Tibial nerve (tissue), 4 donors: ENCODE data around the gene NR2F1. TPM values are rescaled to one million over a fixed set of nuclear protein-coding genes. Genes with fewer than 3 reads are reported as not detected.

Experiments used
- DNase-seq, 2 donors: peaks; one replicate each; pipeline ENCODE4 v3.0.0-alpha.2; 2019; ENCODE audit warnings: low spot score in 2 of 2
- H3K27ac ChIP-seq, 4 donors: fragments of 200-600 bp; sonication (generic) in 3 of 4; one replicate each; pipeline ENCODE4 v1.5.1; 2017 to 2019; ENCODE audit warnings: mild to moderate bottlenecking in 1 of 4
- H3K27me3 ChIP-seq, 2 donors: fragments of 200-600 bp; sonication (generic) in 1 of 2; one replicate each; pipeline versions ENCODE4 v1.5.1 to v1.6.0; 2017 to 2019
- H3K36me3 ChIP-seq, 3 donors: fragments of 200-600 bp; sonication (generic); one replicate each; pipeline ENCODE4 v1.5.1; 2018 to 2019
- H3K4me1 ChIP-seq, 4 donors: fragments of 200-600 bp; sonication (generic) in 3 of 4; one replicate each; pipeline ENCODE4 v1.5.1; 2017 to 2019
- H3K4me3 ChIP-seq, 4 donors: fragments of 200-600 bp; sonication (generic) in 3 of 4; one replicate each; pipeline ENCODE4 v1.5.1; 2017 to 2019; ENCODE audit warnings: mild to moderate bottlenecking in 1 of 4, moderate library complexity in 1 of 4
- H3K9me3 ChIP-seq, 4 donors: fragments of 200-600 bp; sonication (generic) in 3 of 4; one replicate each; pipeline ENCODE4 v1.5.1; 2017 to 2019
- EP300 ChIP-seq, 2 donors: sonication (generic); formaldehyde crosslinking; IDR thresholded peaks; one replicate each; pipeline ENCODE4 v1.6.1; 2017; ENCODE audit warnings: antibody characterized with exemption in 2 of 2, mild to moderate bottlenecking in 1 of 2
- POLR2A ChIP-seq, 2 donors: fragments of 450-650 bp; IDR thresholded peaks; one replicate each; pipeline ENCODE4 v1.6.1; 2017; ENCODE audit warnings: antibody characterized with exemption in 2 of 2, mild to moderate bottlenecking in 2 of 2, moderate library complexity in 2 of 2
- WGBS, 2 donors: methylation state at CpG; one replicate each; pipeline ENCODE4 v1.1.5; 2018; 5-methylcytosine and 5-hydroxymethylcytosine counted together
- total RNA-seq, 4 donors: library from RNA; depleted of rRNA; stranded (reverse); fragments of >200 nt; gene quantifications; one replicate each; pipeline ENCODE4 v1.1.0, GENCODE V29; 2016
- TF ChIP-seq, protein P1 (sequence below), 5 experiments: fragments of 200-600 bp in 3 of 5; fragments of 450-650 bp in 2 of 5; sonication (generic) in 3 of 5; IDR thresholded peaks; one replicate each; pipeline ENCODE4 v1.5.1; 2016 to 2019; ENCODE audit warnings: antibody characterized with exemption in 5 of 5, mild to moderate bottlenecking in 3 of 5, moderate library complexity in 2 of 5

NR2F1 gene
- total RNA-seq, 4 donors from 2014 or later: 64.9 to 81.3 (median 67.6) TPM

DNA sequence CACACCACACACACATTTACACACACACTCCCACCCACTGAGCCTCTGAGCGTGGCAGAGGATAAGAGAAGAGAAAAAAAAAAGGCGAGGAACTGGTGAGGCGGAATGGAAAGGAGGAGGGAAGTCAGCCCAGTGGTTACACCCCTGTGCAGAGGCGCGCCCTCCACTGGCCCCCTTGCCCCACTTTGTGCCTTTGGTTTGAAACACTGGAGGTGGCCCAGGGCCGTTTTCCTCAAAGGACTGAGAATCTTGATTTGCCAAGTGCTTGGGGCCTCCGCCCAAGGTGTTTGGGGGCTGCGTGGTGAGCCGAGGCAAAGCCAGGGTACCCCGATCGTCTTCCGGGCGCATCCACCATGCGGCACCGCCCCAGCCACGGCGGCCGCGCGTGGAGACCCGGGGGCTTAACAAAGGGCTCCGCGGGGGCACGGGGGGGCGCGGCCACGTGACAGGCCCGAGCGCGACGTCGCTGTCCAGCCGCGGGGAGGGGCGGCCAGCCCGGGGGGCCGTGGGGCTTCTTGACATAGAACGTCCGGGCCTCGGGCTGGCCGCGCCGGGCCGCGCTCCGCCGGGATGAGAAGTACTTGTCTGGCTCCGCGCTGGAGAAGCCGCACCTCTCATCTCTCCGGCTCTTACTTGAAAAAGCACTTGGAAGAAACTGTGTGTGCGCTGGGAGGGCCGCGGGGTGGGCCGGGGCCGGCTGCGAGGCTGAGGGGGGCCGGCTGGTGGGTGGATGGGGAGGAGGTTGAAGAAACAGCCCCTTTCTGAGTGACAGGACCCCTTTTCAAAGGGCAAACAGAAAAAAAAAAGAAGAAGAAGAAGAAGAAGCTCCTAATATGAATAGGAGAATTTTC lies 21.0 kb downstream of the NR2F1 start:
- peak overlapping the region; percentile 78 to 94 (median 86) for H3K27ac ChIP-seq

DNA sequence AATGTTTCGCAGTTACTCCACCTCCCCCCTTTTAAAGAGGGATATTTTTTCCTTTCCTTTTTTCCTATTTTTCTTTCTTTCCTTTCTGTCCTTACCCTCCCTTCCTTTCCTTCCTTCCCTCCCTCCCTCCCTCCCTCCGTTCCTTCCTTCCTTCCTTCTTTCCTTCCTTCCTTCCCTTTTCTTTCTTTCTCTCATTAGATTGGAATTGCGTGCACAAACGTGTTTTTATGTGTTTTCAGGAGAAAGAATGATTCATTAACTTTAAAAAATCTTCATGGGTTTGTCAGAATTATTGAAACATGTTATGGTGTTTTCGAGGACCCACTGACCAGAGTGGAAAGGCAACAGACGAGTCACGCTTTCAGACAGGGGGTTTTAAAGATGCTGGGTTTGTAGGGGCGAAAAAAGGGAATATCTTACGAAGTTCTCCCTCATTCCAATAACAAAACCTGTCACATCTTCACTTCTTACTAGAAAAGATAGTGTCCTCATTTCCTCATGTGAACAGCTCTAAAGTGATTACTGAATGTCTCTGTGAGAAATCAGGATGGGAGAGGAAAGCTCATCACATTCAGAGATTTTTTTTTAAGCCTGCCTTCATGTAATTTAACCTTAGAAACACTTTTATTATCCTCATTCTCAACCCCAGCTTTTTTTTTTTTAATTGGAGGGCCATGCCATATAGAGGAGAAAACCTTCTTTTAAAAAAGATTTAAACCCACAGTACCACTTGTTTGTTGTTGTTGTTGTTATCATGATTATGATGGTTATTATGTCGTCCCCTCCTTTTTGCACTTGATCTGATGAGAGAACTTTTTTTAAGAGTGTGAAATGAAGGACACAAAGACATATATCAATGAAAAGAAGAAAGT lies 21.9 kb downstream of the NR2F1 start:
- no peak for DNase-seq
- Histone ChIP-seq H3K36me3 (no peaks in the 10 kb centered on the region), H3K4me1 (peaks cover 0 to 55% (median 4%) of the 10 kb centered on the region in 4 donors), H3K27ac (peak overlapping the region; percentile 78 to 94 (median 86)), H3K4me3 (peak overlapping the region in 3 of 4 donors; percentile 41 to 67 (median 52)), H3K9me3 (no peaks in the 10 kb centered on the region), H3K27me3 (peaks cover 0 to 39% of the 10 kb centered on the region in 2 donors)
- 63 to 68% methylated on average over 10 of the region's 10 CpGs for WGBS, 2 donors
- TF ChIP-seq POLR2A (IDR thresholded peaks at IDR 0.05) (no peak), EP300 (IDR thresholded peaks at IDR 0.05) (no peak)
- TF ChIP-seq, protein P1, sequence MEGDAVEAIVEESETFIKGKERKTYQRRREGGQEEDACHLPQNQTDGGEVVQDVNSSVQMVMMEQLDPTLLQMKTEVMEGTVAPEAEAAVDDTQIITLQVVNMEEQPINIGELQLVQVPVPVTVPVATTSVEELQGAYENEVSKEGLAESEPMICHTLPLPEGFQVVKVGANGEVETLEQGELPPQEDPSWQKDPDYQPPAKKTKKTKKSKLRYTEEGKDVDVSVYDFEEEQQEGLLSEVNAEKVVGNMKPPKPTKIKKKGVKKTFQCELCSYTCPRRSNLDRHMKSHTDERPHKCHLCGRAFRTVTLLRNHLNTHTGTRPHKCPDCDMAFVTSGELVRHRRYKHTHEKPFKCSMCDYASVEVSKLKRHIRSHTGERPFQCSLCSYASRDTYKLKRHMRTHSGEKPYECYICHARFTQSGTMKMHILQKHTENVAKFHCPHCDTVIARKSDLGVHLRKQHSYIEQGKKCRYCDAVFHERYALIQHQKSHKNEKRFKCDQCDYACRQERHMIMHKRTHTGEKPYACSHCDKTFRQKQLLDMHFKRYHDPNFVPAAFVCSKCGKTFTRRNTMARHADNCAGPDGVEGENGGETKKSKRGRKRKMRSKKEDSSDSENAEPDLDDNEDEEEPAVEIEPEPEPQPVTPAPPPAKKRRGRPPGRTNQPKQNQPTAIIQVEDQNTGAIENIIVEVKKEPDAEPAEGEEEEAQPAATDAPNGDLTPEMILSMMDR (IDR thresholded peaks at IDR 0.05): no peak

More for the DNA sequence above, 21.0 kb downstream of the NR2F1 start:
- peaks cover 0 to 64% (median 4%) of the 10 kb centered on the region in 4 donors for H3K4me1 ChIP-seq
- 8 to 9% methylated on average over 28 to 38 of the region's 58 CpGs for WGBS, 2 donors
- DNase-seq: no peak
- H3K4me3 ChIP-seq: peak overlapping the region; percentile 36 to 67 (median 46)
- TF ChIP-seq, protein P1 (IDR thresholded peaks at IDR 0.05): no peak
- peak in 1 of 2 donors; percentile 17 for TF ChIP-seq EP300 (IDR thresholded peaks at IDR 0.05)
- no peaks in the 10 kb centered on the region for H3K9me3 ChIP-seq
- peaks cover 0 to 31% of the 10 kb centered on the region in 2 donors for H3K27me3 ChIP-seq
- no peaks in the 10 kb centered on the region for H3K36me3 ChIP-seq

DNA sequence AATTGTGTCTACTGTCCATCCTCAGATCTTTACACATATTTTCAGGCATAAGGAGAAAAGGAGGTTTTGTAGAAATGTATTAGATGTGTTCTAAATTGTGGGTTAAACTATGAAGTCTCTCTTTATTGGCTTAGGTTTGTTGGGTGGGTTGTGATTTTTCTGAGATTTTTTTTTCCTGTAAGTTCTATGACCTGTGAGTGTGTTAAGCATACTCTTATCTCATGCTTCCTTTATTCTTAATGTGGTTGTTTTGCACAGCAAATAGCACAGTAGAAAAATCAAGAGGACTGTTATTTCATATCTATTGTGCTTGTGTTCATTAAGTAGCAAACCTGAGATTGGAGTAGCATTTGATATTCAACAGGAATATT lies 23.3 kb downstream of the NR2F1 start:
- Histone ChIP-seq H3K27me3 (peaks cover 0 to 54% of the 10 kb centered on the region in 2 donors), H3K27ac (no peak overlapping the region)
- TF ChIP-seq, protein P1 (IDR thresholded peaks at IDR 0.05): no peak
- TF ChIP-seq POLR2A (IDR thresholded peaks at IDR 0.05) (no peak), EP300 (IDR thresholded peaks at IDR 0.05) (no peak)

DNA sequence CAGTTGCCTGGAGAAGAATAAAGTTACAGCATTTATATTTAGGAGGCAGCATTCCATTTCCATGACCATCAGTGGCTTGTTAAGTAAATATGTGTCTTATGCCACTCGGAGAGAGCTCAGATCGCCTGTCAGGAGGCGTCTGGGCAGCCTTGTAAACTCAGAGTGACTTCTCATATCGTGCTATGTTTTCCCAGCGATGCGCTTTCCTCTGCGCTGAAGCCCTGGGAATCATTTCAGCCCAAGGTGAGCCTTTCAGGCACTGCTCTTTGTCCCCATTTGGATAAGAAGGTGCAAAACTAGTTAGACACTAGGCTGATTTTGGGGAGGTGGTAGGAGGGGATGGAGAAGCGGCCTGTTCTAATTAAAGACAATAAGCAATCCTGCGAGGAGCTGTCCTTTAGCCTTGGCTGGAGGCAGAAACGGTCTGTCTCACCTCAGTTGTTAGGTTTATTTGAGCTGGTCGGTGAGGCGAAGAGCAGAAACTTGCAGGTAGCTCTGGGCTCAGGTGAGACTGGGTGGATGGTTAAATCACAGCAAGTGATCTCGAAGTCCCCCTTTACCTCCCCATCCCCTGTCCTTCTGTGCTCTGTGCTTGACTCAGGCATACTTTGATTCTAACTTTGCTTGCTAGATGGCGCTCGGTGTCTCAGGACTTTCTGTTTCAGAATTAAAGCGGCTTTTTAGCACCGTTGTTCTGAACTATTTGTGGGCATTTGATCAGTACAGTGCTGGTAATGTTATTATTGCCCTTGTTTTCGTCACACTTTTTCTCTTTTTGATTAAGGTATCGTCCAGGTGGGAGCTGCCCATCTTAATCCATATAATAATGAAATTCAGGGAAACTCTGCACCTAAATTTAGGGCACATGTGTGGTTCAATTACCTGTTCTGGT lies 24.6 kb downstream of the NR2F1 start:
- no peak overlapping the region for H3K4me3 ChIP-seq

More for the DNA sequence above, 23.3 kb downstream of the NR2F1 start:
- Histone ChIP-seq H3K4me1 (peaks cover 0 to 45% (median 4%) of the 10 kb centered on the region in 4 donors), H3K9me3 (no peaks in the 10 kb centered on the region), H3K4me3 (no peak overlapping the region), H3K36me3 (no peaks in the 10 kb centered on the region)
- DNase-seq: no peak

More for the DNA sequence above, 24.6 kb downstream of the NR2F1 start:
- peaks cover 0 to 52% of the 10 kb centered on the region in 2 donors for H3K27me3 ChIP-seq
- H3K9me3 ChIP-seq: no peaks in the 10 kb centered on the region
- peak in 1 of 2 donors; percentile 55 for DNase-seq
- peaks cover 0 to 47% (median 4%) of the 10 kb centered on the region in 4 donors for H3K4me1 ChIP-seq
- peak overlapping the region in 1 of 4 donors; percentile 23 for H3K27ac ChIP-seq
- WGBS, 2 donors: 27 to 41% methylated on average over 19 of the region's 19 CpGs
- H3K36me3 ChIP-seq: no peaks in the 10 kb centered on the region
- TF ChIP-seq POLR2A (IDR thresholded peaks at IDR 0.05): no peak
- TF ChIP-seq, protein P1 (IDR thresholded peaks at IDR 0.05): peak in 4 of 5 experiments; percentile 29 to 63 (median 46)
- peak in 1 of 2 donors; percentile 18 for TF ChIP-seq EP300 (IDR thresholded peaks at IDR 0.05)
